DOHH2 (cell line): Measurements from ENCODE around the gene COMT.
A peak's percentile ranks its signal among the peaks of the same experiment; 100 is the strongest.

Experiments
- H3F3A ChIP-seq: fragments of 200-600 bp; sonication (generic), shearing (Covaris generic); 2 replicates; pipeline ENCODE4 v1.6.0; 2016; ENCODE audit warnings: antibody characterized with exemption, mild to moderate bottlenecking; ENCODE audit not compliant: control insufficient read depth, insufficient read depth
- H3K27ac ChIP-seq: fragments of 200-600 bp; sonication (generic); 2 replicates; pipeline ENCODE4 v1.5.1; 2014; ENCODE audit warnings: low read depth, mild to moderate bottlenecking, low read length, moderate library complexity
- H3K27me3 ChIP-seq: fragments of 200-600 bp; sonication (generic); 2 replicates; pipeline ENCODE4 v1.6.1; 2014; ENCODE audit warnings: mild to moderate bottlenecking, low read length, mixed read lengths; ENCODE audit not compliant: control insufficient read depth
- H3K36me3 ChIP-seq: fragments of 200-600 bp; sonication (generic); 2 replicates; pipeline ENCODE4 v1.6.1; 2014; ENCODE audit warnings: mild to moderate bottlenecking, low read length, moderate library complexity, mixed read lengths; ENCODE audit not compliant: control insufficient read depth
- H3K4me1 ChIP-seq: fragments of 200-600 bp; sonication (generic); 2 replicates; pipeline ENCODE4 v1.6.1; 2014; ENCODE audit warnings: mild to moderate bottlenecking, low read length, mixed read lengths; ENCODE audit not compliant: control insufficient read depth
- H3K4me2 ChIP-seq: fragments of 200-600 bp; sonication (generic); 2 replicates; pipeline ENCODE4 v1.6.0; 2014; ENCODE audit warnings: mild to moderate bottlenecking, low read length, moderate library complexity
- H3K4me3 ChIP-seq: fragments of 200-600 bp; sonication (generic); 2 replicates; pipeline ENCODE4 v1.5.1; 2014; ENCODE audit warnings: mild to moderate bottlenecking, low read length, mixed read lengths
- H3K79me2 ChIP-seq: fragments of 200-600 bp; sonication (generic); 2 replicates; pipeline ENCODE4 v1.6.1; 2014; ENCODE audit warnings: mild to moderate bottlenecking, low read length, mixed read lengths; ENCODE audit not compliant: control insufficient read depth
- H3K9me2 ChIP-seq: fragments of 200-600 bp; sonication (generic); replicated peaks from 2 replicates; pipeline ENCODE4 v1.6.1; 2014; ENCODE audit warnings: mild to moderate bottlenecking, low read length, mixed read lengths; ENCODE audit not compliant: control insufficient read depth
- H3K9me3 ChIP-seq: fragments of 200-600 bp; sonication (generic); 2 replicates; pipeline ENCODE4 v1.6.1; 2014; ENCODE audit warnings: antibody characterized with exemption, low read length, mixed read lengths; ENCODE audit not compliant: control insufficient read depth, insufficient read depth
- H4K20me1 ChIP-seq: fragments of 200-600 bp; sonication (generic); 2 replicates; pipeline ENCODE4 v1.6.0; 2014; ENCODE audit warnings: low read depth, mild to moderate bottlenecking, antibody characterized with exemption, low read length, moderate library complexity; ENCODE audit not compliant: control insufficient read depth, insufficient read depth
- CTCF ChIP-seq: fragments of 200-600 bp; sonication (generic); IDR thresholded peaks from one replicate; pipeline ENCODE4 v1.5.1; 2014; ENCODE audit warnings: antibody characterized with exemption, mild to moderate bottlenecking, low read depth, low read length; ENCODE audit not compliant: poor library complexity, severe bottlenecking
- EZH2phosphoT487 ChIP-seq: fragments of 200-600 bp; sonication (generic); IDR thresholded peaks from 2 replicates; pipeline ENCODE4 v1.6.1; 2017; ENCODE audit warnings: borderline replicate concordance, mild to moderate bottlenecking, antibody characterized with exemption, low read length, moderate library complexity, mixed read lengths

The COMT gene

GRCh38 chr22:19984201-19984753 lies 42.7 kb downstream of the COMT start:
- Histone ChIP-seq H3K9me2 (no peaks in the 10 kb centered on the region), H3K4me1 (peaks cover 11% of the 10 kb centered on the region), H3K4me2 (no peak overlapping the region), H3K9me3 (no peaks in the 10 kb centered on the region), H3K27ac (no peak overlapping the region), H3K27me3 (no peaks in the 10 kb centered on the region), H4K20me1 (no peaks in the 10 kb centered on the region), H3F3A (no peaks in the 10 kb centered on the region), H3K4me3 (no peak overlapping the region), H3K79me2 (no peaks in the 10 kb centered on the region), H3K36me3 (no peaks in the 10 kb centered on the region)
- TF ChIP-seq CTCF (no peak), EZH2phosphoT487 (no peak)

DNA sequence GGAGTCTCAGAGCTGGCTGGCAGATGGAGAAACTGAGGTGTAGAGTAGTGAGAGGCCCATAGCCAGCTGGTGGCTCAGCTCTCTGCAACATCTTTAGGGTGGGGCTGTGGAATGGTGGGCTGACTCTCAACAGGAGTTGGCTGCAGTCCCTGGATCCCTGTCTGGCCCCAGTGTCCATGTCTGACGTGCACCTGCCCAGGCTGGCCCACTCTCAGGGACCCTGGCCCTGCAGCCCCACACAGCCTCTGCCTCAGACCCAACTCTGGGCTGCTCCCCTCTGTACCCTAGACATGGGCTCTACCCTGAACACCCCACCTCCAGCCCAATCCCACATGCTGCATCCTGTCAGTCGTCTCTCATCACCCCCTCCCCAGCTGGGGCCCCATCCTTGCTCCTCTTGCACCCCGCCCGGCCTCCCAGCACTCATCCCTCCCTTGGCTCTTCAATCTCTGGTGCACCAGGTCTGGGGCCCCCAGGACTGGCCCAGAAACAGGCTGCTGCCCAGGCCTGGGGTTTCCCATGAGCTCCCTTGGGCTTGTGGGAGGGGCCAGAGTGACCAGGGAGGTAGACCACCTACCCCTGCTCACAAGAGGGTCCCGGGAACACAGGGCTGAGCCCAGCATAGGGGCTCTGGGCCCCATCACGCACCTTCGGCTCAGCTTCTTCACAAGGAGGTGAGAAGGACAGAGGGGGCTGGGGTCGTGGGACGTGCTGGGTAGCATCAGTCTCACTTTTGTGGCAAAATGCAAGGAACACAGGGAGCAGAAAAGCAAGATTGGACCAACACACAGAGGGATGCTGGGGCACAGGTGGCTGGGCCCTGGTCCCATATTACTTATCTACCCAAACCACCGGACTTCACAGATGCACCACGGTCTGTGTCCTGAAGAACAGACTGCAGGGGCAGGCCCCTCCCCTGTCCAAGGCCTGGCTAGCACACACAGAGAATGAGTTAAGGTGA lies 43.6 kb downstream of the COMT start:
- no peak for TF ChIP-seq EZH2phosphoT487
- no peak for TF ChIP-seq CTCF
- Histone ChIP-seq H3K27me3 (no peaks in the 10 kb centered on the region; the same call in 1 of the 2 replicates), H3K4me2 (no peak overlapping the region), H4K20me1 (no peaks in the 10 kb centered on the region), H3K4me1 (peaks cover 11% of the 10 kb centered on the region), H3K9me2 (no peaks in the 10 kb centered on the region), H3F3A (no peaks in the 10 kb centered on the region), H3K9me3 (no peaks in the 10 kb centered on the region), H3K79me2 (no peaks in the 10 kb centered on the region), H3K4me3 (no peak overlapping the region), H3K36me3 (no peaks in the 10 kb centered on the region), H3K27ac (no peak overlapping the region)

- Histone ChIP-seq H3K9me2 (no peaks in the 10 kb centered on the region), H3K4me3 (peak overlapping the region; percentile 65), H3K79me2 (no peaks in the 10 kb centered on the region), H3K9me3 (no peaks in the 10 kb centered on the region), H3K27me3 (no peaks in the 10 kb centered on the region; the same call in 1 of the 2 replicates), H4K20me1 (no peaks in the 10 kb centered on the region), H3K36me3 (no peaks in the 10 kb centered on the region), H3K4me1 (peaks cover 11% of the 10 kb centered on the region), H3K4me2 (peak overlapping the region; percentile 68), H3F3A (no peaks in the 10 kb centered on the region), H3K27ac (no peak overlapping the region)
- TF ChIP-seq CTCF (no peak), EZH2phosphoT487 (no peak)
Measured at GRCh38 chr22:19986011-19986409, 44.4 kb downstream of the COMT start.
